Endometrial microvascular endothelial cells (primary cell): ENCODE results near the gene MTX1. TPM values are rescaled to one million over a fixed set of nuclear protein-coding genes. Genes with fewer than 3 reads are reported as not detected.

Experiments used
- in situ Hi-C: cut with HindIII; loops from 2 replicates; pipeline ENCODE4 v1.10.0; 2017; ENCODE audit warnings: low sequenced_read_pairs, low pct_unique_long_range_greater_than_20kb; ENCODE audit errors: inconsistent ontology term
- total RNA-seq: library from RNA; depleted of rRNA; stranded (reverse); fragments of >200 nt; gene quantifications from one replicate; pipeline ENCODE4 v1.2.3, GENCODE V29; 2015; ENCODE audit errors: inconsistent ontology term

MTX1 gene
- total RNA-seq, 1 donor from 2014 or later, result 76.7 TPM

DNA sequence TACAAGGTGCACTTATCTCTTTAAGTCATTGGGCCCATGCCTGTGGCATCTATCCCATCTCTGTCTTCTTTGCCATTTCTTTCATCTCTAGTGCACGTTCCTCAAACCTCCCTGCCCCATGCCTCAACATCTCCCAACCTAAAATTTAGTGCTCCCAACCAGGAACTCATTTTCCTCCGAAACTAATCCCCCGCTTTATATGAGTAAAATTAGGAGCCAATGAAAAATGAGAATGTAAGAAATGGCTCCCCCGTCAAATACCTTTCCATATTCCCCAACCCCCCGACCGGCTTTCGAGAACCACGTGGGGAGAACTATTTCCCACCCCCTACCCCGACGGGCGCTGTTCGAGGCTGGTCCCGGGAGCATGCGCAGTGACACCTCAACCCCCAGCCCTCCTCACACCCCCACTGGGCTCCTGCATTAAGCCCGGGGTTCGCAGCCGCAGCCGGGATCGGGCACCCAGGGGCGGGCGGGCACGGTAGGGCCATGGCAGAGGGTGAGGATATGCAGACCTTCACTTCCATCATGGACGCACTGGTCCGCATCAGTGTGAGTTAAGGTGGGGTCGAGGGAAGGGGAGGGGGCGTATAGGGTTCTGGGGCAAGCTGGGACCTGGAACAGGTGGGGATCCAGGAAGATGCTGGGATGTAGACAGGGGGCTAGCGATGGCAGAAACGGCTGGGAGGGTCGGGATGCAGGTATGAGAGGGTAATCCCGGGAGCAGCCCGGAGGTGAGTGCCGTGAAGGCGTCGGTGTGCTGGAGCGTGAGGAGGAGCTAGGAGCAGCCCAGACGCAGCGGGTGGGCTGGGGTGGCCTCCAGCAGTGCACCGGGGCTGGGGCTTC lies 34.8 kb upstream of the MTX1 start, which contains the start of gene TRIM46:
TSS of gene TRIM46 (plus strand) at position 372 of the 846 bp plus-strand sequence. CDS start at position 490, 118 bp downstream.
- in situ Hi-C loops, result no loop called here

DNA sequence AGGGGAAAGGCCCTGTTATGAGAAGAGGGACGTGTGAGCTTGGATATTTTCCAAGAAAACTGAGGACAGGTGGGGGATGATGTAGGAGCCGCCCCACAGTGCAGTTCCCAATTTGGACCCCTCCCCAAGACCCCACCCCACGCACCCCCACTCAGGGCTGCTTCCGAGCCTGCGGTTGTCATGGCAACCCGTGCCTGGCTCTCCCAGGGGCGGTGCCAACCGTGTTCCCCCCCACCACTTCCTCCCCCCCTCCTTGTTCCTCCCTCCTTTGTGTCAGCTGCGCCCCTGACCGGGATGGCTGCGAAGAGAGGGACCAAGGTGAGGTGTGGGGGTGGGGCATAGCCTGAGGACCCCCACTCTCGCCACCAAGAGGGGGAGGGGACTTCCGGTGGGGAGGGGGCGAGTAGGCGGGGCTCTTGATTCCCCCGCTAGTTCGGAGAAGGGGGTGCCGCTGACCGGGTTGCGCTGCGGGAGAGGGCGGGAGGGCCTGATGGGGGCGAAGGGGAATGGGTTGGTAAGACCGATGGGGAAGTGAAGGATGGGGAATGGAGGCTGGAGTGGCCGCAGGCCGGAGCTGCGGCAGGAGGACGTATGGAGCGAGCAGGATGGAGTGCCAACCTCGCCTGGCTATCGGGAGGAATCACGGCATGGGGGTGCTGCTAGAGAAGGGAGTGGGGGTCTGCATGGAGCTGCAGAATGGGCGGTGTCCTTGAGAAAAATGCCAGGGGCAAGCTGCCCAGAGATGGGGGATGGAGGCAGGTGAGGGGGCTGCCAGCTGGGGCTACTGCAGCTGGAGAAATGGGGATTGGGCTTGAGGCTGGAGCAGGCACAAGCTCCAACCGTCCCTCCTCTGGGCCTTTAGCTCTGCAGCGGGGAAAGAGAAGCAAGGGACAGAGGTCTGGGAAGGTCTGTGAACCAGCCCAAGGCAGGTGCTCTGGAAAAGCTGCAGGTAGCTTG lies 33.9 kb upstream of the MTX1 start:
- in situ Hi-C loops, result no loop called here

DNA sequence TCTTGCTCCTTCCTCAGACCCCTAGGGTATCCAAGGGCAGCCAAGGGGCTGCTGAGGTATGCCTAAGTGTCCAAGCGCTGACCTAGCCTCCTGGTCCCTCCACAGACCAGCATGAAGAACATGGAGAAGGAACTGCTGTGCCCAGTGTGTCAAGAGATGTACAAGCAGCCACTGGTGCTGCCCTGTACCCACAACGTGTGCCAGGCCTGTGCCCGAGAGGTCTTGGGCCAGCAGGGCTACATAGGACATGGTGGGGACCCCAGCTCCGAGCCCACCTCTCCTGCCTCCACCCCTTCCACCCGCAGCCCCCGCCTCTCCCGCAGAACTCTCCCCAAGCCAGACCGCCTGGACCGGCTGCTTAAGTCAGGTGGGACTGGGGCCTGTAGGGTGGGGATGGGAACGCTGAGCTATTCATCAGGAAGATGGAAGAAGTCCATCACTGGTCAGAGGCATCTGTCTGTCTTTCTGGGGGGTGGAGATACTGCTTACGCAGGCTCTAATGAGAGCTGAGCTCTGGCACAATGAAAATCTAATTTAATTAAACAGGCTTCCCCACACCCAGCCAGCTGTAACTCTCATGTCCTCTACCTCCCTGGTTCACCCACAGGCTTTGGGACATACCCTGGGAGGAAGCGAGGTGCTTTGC lies 33.1 kb upstream of the MTX1 start:
- in situ Hi-C loops, result no loop called here

DNA sequence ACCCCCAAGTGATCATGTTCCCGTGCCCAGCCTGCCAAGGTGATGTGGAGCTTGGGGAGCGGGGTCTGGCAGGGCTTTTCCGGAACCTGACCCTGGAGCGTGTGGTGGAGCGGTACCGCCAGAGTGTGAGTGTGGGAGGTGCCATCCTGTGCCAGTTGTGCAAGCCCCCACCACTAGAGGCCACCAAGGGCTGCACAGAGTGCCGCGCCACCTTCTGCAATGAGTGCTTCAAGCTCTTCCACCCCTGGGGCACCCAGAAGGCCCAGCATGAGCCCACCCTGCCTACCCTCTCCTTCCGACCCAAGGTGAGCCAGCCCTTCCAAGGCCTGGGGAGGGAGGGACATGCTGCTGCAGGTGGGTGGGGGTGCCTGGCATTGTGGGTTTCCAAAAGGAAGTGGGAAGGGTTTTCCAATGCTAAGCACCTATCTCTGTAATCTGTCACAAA lies 32.5 kb upstream of the MTX1 start:
- in situ Hi-C loops, result no loop called here

DNA sequence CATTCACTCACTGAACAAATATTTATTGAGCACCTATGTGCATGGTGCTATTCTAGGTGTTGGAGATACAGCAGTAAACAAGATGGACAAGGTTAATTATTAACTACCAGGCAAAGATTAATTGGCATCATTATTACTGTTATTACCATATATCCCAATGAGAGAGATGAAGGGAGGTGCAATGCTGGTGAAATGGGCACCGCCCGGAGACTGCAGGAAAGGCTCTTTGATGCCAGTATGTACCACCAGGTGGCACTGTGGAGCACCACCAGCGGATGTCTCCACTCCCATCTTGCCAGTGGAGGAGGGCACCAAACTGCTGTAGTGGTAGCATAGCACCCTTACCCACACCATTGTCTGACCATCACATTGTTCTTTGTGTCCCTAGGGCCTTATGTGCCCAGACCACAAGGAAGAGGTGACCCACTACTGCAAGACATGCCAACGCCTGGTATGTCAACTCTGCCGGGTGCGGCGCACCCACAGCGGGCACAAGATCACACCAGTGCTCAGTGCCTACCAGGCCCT lies 31.9 kb upstream of the MTX1 start:
- in situ Hi-C loops, result no loop called here

DNA sequence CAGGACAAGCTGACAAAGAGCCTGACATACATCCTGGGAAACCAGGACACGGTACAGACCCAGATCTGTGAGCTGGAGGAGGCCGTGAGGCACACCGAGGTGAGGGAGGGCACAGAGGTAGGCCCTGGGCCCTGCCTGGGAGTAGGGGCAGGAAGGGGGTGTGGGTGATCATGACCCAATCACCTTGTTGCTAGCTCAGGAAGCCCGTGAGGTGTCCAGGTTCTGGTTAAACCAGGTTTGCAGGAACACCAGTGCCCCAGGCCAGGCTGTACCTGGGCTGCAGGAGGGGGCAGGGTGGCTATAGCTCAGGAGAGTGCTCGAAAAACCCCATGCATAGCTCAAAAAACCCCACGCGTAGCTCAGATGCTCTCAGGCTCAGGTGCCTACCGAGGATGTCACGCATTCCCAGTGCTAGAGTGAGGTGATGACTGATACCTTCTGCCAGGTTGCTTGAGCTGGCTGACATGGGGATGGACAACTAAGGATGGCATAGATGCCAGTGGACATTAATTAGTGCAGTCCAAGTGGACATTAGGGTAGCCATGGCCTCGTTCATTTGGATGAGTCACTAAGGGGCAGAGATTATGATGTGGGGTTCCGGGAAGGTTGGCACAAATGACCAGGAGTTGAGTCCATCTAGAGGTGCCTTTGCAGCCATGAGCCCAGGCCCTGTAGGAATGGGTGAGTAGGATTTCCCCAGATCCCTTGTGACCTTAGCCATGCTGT lies 31.1 kb upstream of the MTX1 start:
- in situ Hi-C loops, result no loop called here

DNA sequence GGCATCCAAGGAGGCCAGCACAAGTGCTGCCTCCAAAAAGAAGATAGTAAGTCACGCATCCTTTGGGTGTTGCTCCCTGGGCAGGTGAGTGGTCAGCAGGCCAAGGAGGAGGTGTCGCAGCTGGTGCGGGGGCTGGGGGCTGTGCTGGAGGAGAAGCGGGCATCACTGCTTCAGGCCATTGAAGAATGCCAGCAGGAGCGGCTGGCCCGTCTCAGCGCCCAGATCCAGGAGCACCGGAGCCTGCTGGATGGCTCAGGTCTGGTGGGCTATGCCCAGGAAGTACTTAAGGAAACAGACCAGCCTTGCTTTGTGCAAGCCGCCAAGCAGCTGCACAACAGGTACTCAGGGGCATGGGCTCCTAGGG lies 30.6 kb upstream of the MTX1 start:
- in situ Hi-C loops, result no loop called here

DNA sequence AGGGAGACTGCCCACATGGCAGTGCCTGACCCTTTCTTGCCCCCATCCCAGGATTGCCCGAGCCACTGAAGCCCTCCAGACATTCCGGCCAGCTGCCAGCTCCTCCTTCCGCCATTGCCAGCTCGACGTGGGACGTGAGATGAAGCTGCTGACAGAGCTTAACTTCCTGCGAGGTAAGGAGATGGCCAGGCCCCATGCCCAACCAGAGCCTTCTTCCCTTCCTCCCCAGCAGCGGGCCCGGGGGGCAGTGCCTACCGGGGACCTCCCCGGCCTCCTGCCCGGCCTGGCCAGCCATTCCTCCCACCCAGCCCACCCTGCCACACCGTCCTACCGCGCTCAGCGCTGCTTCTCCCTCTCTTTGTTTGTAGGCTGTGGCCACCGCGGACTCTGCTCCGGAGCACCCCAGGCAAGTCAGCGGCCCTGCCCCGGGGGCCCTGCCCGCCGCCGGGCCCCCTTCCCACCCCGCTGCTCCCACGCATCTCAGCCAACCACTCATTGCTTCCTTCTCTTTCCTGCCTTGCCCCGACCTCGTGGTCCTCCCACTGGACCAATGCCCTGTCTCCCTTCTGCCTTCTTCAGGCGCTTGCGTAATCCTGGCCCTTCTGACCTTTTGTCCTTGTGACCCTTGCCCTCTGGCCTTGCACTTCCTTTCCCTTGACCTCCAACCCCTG lies 29.9 kb upstream of the MTX1 start:
- in situ Hi-C loops, result no loop called here

DNA sequence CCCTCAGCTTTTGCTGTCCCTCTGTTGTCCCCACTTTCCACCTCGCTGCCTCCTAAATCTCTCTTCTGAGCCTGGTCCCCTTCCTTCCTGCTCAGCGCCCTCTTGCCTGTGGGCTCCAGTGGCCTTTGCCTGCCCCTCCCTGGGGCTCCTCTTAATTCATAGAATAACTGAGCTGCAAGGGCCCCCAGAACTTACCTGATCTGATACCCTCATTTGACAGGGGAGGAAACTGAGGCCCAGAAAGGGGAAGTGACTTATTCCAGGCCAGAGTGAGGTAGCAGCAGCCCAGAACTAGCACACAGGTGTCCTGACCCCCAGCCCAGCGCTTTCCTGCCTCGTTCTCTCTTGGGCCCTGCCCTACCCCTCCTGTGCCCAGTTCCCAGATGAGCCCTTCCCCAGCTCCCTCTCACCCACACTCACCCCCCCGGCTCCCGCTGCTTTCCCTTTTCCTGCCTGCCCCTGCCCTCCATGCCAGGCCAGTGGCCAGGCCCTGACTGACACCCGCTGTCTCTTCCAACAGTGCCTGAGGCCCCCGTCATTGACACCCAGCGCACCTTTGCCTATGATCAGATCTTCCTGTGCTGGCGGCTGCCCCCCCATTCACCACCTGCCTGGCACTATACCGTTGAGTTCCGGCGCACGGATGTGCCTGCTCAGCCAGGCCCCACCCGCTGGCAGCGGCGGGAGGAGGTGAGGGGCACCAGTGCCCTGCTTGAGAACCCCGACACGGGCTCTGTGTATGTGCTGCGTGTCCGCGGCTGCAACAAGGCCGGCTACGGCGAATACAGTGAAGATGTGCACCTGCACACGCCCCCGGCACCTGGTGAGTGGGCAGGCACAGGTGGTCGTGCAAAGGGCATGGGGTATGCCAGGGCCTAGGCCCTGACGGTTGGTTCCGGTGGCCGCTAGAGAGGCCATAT lies 29.1 kb upstream of the MTX1 start:
- in situ Hi-C loops, result no loop called here

DNA sequence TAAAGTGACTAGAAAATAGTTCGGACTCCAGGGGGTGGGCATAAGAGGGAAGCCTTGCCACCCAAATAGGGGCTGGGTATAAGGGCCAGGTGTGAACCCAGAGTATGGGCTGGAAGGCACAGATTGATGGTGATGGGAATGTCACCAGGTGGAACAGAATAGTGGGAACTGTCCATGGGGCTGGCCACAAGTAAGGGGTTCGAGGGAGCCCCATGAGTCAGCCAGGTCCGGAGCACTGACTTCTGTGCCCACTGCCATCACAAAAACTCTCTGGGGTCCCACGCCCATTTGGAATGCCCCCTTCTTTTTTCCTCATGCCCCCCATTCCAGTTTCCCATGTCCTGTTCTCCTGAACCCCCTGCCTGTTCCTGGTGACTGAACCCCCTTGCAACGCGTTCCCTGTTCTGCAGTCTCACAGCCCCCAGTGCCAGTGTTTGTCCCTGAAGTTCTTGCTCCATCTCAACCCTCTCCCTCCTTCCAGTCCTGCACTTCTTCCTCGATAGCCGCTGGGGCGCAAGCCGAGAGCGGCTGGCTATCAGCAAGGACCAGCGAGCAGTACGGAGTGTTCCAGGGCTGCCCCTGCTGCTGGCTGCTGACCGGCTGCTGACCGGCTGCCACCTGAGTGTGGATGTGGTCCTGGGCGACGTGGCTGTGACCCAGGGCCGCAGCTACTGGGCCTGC lies 27.0 kb upstream of the MTX1 start:
- in situ Hi-C loops, result no loop called here

DNA sequence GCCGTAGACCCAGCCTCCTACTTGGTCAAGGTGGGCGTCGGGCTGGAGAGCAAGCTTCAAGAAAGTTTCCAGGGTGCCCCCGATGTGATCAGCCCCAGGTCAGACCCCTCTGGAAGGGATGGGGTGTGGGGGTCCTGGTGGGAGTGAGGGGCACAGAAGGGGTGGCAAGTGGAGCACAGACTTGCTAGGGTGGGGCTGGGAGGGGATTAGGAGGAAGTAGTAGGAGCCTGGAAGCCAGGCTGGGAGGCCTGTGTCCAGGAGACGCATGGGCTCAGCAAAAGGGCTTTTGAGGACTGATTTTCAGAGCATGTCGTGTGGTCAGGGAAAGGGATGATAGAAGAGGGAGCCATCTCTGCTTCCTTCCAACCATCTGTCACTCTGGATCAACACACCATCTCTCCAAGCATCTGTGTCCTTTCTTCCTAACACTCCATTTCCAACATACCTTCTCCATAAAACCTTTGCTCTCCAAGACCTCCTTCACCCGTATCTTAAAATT lies 26.4 kb upstream of the MTX1 start:
- in situ Hi-C loops, result no loop called here

DNA sequence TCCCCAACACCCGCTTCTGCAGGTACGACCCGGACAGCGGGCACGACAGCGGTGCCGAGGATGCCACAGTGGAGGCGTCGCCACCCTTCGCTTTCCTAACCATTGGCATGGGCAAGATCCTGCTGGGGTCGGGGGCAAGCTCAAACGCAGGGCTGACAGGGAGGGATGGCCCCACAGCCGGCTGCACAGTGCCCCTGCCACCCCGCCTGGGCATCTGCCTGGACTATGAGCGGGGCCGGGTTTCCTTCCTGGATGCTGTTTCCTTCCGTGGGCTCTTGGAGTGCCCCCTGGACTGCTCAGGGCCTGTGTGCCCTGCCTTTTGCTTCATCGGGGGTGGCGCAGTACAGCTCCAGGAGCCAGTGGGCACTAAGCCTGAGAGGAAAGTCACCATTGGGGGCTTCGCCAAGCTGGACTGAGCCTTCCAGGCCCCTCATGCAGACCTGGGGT lies 24.7 kb upstream of the MTX1 start:
- in situ Hi-C loops, result no loop called here

DNA sequence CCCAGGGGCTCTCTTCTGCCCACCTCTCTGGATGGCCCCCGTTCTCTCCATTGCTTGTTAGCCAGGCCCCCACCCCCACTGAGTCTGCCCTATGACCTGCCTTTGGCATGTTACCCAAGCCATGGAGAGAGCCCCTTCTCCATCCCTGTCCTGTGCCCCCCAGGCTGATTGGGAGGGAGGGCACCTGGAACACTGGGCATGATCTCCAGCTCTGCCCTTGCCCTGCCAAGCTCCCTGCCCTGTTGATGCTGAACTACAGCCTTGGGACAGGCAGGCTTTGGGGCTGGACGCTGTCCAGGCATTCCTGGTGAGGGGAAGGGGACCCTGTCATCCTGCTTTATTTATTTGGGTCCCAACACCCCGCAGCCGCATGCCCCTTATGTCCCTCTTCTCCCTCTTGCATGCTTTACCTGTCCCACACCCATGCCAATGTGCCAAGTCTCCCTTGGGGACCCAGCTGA lies 24.1 kb upstream of the MTX1 start:
- in situ Hi-C loops, result no loop called here

DNA sequence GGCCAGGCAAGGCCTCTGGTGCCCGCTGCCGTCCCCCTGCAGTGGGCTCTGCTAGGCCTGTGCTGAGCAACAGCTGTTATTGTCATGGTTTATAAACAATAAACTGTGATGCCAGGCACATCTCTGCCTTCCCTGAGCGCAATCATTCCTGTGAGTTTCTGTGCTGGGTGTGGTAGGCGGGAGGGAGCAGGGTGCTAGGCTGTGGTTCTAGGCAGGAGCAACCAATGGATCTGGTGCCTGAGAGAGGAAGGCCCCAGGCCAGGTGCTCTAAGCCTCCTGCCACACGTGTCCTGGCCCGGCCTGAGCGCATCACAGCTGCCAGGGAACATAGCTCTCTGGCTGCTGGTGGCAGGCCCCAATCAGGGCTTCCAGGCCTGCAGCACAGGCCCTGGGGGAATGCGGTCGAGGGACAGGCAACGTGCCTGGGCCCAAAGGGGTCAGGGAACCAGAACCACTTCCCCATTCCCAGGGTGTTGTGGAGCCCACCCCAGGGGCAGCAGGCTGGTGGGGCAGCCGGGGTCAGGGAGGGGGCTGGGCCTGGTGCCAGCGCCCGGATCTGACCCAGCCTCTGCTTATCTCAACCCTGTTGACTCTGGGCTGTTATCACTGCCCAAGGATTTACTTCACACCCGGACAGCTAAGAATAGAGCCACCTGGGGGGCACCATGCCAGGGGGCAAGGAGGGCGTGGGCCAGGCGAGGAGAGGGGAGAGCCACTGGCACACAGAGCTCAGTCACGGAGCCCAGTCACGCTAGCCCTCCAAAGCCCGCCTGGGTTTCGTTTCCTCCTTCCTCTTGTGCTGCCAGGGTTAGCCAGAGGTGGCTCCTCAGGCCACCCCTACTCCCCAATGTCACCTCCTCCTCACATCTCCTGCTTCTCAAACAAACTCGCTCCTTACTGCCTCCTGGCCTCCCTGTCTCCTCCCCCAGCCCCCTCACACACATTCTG lies 23.4 kb upstream of the MTX1 start:
- in situ Hi-C loops, result no loop called here

DNA sequence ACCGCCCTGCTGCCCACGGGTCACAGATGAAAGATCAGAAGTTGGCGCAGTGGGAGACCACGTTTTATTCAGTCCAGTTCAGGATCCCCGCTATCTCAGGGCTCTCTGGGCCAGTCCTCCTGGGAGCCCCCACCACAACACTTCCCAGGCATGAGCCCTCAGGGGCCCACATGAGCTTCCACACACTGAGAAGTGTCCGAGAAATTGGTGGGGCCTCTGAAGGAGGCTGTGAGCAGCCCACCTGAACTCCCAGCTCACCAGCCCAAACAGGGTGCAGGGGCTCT lies 22.8 kb upstream of the MTX1 start:
- in situ Hi-C loops, result no loop called here
